Panc1 (cell line): ENCODE measurements around the gene OBP2A. TPM values are rescaled to one million over a fixed set of nuclear protein-coding genes. Genes with fewer than 3 reads are reported as not detected.

Experiments
- ATAC-seq: fragments of 200-7000 bp; cut with Tn5 transposase; 2 replicates; pipeline ENCODE4 v1.9.1; 2020; ENCODE audit warnings: mild to moderate bottlenecking, moderate library complexity
- BruUV-seq: library from RNA; stranded (reverse); fragments of 400-500 nt; replicated peaks from 2 replicates; lab custom pipeline; 2021; lab: Mats Ljungman, UMichigan
- CTCF ChIA-PET: fragments of 300-600 bp; sonication (Branson Sonifier 250); formaldehyde crosslinking; loops from one replicate; lab custom pipeline; 2022; ENCODE audit warnings: antibody characterized with exemption; lab: Charles Lee
- POLR2A ChIA-PET: fragments of 300-600 bp; sonication (Branson Sonifier 250); formaldehyde crosslinking; loops from one replicate; lab custom pipeline; 2022; ENCODE audit warnings: antibody characterized with exemption; lab: Charles Lee
- DNase-seq: peaks from one replicate; pipeline ENCODE4 v3.0.0-alpha.2; 2010; ENCODE audit warnings: low read depth, low spot score
- H3K27ac ChIP-seq: 2 replicates; pipeline ENCODE4 v1.5.1; 2011; ENCODE audit warnings: mild to moderate bottlenecking, low read length, inconsistent platforms
- H3K27me3 ChIP-seq: fragments of 200-500 bp; sonication (Bioruptor generic); 2 replicates; pipeline ENCODE4 v1.6.0; 2014; ENCODE audit warnings: low read length, inconsistent platforms; ENCODE audit not compliant: control insufficient read depth, insufficient read depth
- H3K36me3 ChIP-seq: fragments of 200-500 bp; sonication (Bioruptor generic); 2 replicates; pipeline ENCODE4 v1.5.1; 2014; ENCODE audit warnings: inconsistent platforms, mild to moderate bottlenecking, low read length, moderate library complexity; ENCODE audit not compliant: control insufficient read depth, insufficient read depth
- H3K4me1 ChIP-seq: 2 replicates; pipeline ENCODE4 v1.5.1; 2011; ENCODE audit warnings: inconsistent platforms, mild to moderate bottlenecking, low read length, moderate library complexity; ENCODE audit not compliant: control insufficient read depth, insufficient read depth
- H3K4me3 ChIP-seq, 2 experiments: 2 replicates each; pipeline ENCODE4 v1.5.1; 2011 to 2012; ENCODE audit warnings: low read depth in 2 of 2, low read length in 2 of 2, mild to moderate bottlenecking in 2 of 2, inconsistent platforms in 1 of 2, moderate library complexity in 1 of 2
- H3K9me3 ChIP-seq: fragments of 200-500 bp; sonication (Bioruptor generic); 2 replicates; pipeline ENCODE4 v1.5.1; 2014; ENCODE audit warnings: low read depth, mild to moderate bottlenecking, inconsistent platforms, low read length, moderate library complexity; ENCODE audit not compliant: control insufficient read depth, insufficient read depth
- POLR2AphosphoS5 ChIP-seq: IDR thresholded peaks from 2 replicates; pipeline ENCODE4 v1.6.1; 2012; ENCODE audit warnings: mild to moderate bottlenecking, low read depth, low read length, moderate library complexity
- REST ChIP-seq, 2 experiments: IDR thresholded peaks; 2 replicates each; pipeline ENCODE4 v1.6.1; 2011 to 2012; ENCODE audit warnings: low read depth in 2 of 2, control low read depth in 1 of 2, low read length in 1 of 2, mild to moderate bottlenecking in 1 of 2, moderate library complexity in 1 of 2; ENCODE audit not compliant: insufficient read depth in 1 of 2
- SIN3A ChIP-seq: IDR thresholded peaks from 2 replicates; pipeline ENCODE4 v1.6.1; 2012; ENCODE audit warnings: low read depth, mild to moderate bottlenecking, low read length, moderate library complexity, borderline replicate concordance; ENCODE audit not compliant: insufficient read depth
- TCF7L2 ChIP-seq: IDR thresholded peaks from 2 replicates; pipeline ENCODE4 v1.6.1; 2011; ENCODE audit warnings: mild to moderate bottlenecking, low read depth, low read length, inconsistent platforms
- in situ Hi-C: cut with HindIII; loops from 2 replicates; pipeline ENCODE4 v1.10.0; 2016; ENCODE audit warnings: low sequenced_read_pairs, low pct_unique_long_range_greater_than_20kb
- intact Hi-C: fragments of 100-400 bp; cut with micrococcal nuclease; formaldehyde crosslinking; loops from one replicate; pipeline ENCODE4 v1.10.0; 2022; ENCODE audit not compliant: unreplicated experiment
- total RNA-seq: library from RNA; stranded (reverse); gene quantifications from one replicate; pipeline ENCODE4 v1.2.1, GENCODE V29; 2021; ENCODE audit not compliant: unreplicated experiment
- TF ChIP-seq, protein P1 (sequence below): fragments of 450-650 bp; IDR thresholded peaks from 2 replicates; pipeline ENCODE4 v1.5.1; 2017; ENCODE audit warnings: mild to moderate bottlenecking

The OBP2A gene
- total RNA-seq, 1 experiment from 2014 or later = not detected

GRCh38 chr9:135588371-135588770 is 42.4 kb downstream of the OBP2A start:
- H3K36me3 ChIP-seq = no peaks in the 10 kb centered on the region
- in situ Hi-C loops = no loop called here
- TF ChIP-seq SIN3A = no peak
- ChIA-PET CTCF (interaction anchor here (0.6 kb wide), 1 partner anchor 62 kb away, joined by 3 read pairs; no protein-coding TSS in a partner anchor), POLR2A (no interaction called here)
- no peaks in the 10 kb centered on the region for H3K4me1 ChIP-seq
- ATAC-seq = no peak
- DNase-seq = no peak
- intact Hi-C loops = no loop called here
- no peaks in the 10 kb centered on the region for H3K9me3 ChIP-seq
- no TSS peak for BruUV-seq
- H3K27ac ChIP-seq = no peak overlapping the region
- no peaks in the 10 kb centered on the region for H3K27me3 ChIP-seq
- no peak overlapping the region for H3K4me3 ChIP-seq

DNA sequence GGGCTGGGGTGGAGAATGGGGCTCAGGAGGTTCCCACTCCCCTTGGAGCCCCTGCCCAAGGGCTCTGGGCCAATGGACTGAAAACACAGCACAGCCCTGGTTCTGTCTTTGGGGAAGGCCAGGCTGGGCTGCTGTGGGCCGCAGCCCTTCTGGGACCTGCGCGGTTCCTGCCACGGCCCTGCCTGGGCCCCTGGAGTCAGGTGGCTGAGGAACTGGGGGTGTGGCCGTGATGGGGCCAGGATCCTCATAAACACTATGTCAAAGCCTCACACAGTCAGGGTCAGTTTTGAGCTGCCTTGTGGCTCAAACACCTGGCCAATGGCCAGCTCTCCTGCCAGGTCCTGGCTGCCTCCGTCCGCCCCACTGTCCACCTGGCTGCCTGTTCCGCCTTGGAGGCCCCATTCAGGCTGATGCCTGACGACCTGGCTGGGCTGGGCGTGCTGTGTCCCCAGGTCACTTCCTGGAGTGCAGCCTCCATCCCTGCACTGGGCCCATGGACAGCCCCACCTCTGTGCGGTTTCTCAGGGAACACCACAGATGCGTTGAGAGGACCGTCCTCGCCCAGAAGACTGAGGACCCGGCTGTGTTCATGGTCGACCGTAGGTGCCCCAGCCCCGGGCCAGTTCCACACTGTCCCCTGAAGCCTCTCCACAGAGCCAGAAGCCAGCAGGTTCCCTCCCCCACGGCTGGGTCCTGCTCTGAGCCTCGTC is 43.1 kb downstream of the OBP2A start:
- no TSS peak for BruUV-seq
- no peaks in the 10 kb centered on the region for H3K27me3 ChIP-seq
- in situ Hi-C loops (no loop called here), intact Hi-C loops (no loop called here)
- POLR2A ChIA-PET = no interaction called here
- H3K9me3 ChIP-seq = no peaks in the 10 kb centered on the region
- H3K36me3 ChIP-seq = no peaks in the 10 kb centered on the region
- no peaks in the 10 kb centered on the region for H3K4me1 ChIP-seq
- no peak overlapping the region for H3K27ac ChIP-seq
- TF ChIP-seq SIN3A (no peak), POLR2AphosphoS5 (no peak), TCF7L2 (no peak)
- TF ChIP-seq, protein P1, sequence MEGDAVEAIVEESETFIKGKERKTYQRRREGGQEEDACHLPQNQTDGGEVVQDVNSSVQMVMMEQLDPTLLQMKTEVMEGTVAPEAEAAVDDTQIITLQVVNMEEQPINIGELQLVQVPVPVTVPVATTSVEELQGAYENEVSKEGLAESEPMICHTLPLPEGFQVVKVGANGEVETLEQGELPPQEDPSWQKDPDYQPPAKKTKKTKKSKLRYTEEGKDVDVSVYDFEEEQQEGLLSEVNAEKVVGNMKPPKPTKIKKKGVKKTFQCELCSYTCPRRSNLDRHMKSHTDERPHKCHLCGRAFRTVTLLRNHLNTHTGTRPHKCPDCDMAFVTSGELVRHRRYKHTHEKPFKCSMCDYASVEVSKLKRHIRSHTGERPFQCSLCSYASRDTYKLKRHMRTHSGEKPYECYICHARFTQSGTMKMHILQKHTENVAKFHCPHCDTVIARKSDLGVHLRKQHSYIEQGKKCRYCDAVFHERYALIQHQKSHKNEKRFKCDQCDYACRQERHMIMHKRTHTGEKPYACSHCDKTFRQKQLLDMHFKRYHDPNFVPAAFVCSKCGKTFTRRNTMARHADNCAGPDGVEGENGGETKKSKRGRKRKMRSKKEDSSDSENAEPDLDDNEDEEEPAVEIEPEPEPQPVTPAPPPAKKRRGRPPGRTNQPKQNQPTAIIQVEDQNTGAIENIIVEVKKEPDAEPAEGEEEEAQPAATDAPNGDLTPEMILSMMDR = no peak
- H3K4me3 ChIP-seq = no peak overlapping the region
- DNase-seq (no peak), ATAC-seq (no peak)
- CTCF ChIA-PET = no interaction called here

- Histone ChIP-seq H3K36me3 (no peaks in the 10 kb centered on the region), H3K27me3 (no peaks in the 10 kb centered on the region), H3K4me3 (no peak overlapping the region), H3K9me3 (no peaks in the 10 kb centered on the region), H3K27ac (no peak overlapping the region), H3K4me1 (no peaks in the 10 kb centered on the region)
- ATAC-seq (no peak), DNase-seq (no peak)
- TF ChIP-seq POLR2AphosphoS5 (no peak), REST (IDR thresholded peaks at IDR 0.05; ENCODE audit: insufficient read depth in 1 of 2, low read depth in 2 of 2, low read length in 1 of 2) (no peak), TCF7L2 (no peak), SIN3A (no peak)
- TF ChIP-seq, protein P1 = no peak
- intact Hi-C loops (no loop called here), in situ Hi-C loops (no loop called here)
- POLR2A ChIA-PET = no interaction called here
- no TSS peak for BruUV-seq
- CTCF ChIA-PET = no interaction called here
These were observed 43.9 kb downstream of the OBP2A start for GRCh38 chr9:135589596-135590485.
